ENCODE measurements around the gene ARMCX4.

Gene ARMCX4

GRCh38 chrX:101485212-101485949, at the start of gene ARMCX4:
TSS of gene ARMCX4 (plus strand) at chrX:101485456. CDS start at chrX:101488590, 3,134 bp downstream.
- no peaks in the 10 kb centered on the region for H3K27me3 ChIP-seq (ENCODE audit: control insufficient read depth, low read length)
- no peaks in the 10 kb centered on the region for H3K9me3 ChIP-seq (ENCODE audit: control insufficient read depth, insufficient read depth, low read length)
- no peaks in the 10 kb centered on the region for H3K9me2 ChIP-seq (replicated peaks; ENCODE audit: control insufficient read depth, low read length)
- no peaks in the 10 kb centered on the region for H3K36me3 ChIP-seq (ENCODE audit: control insufficient read depth, low read length)
- H4K20me1 ChIP-seq (ENCODE audit: control insufficient read depth, insufficient read depth, low read depth, low read length): no peaks in the 10 kb centered on the region
- no peak within 1 kb of the TSS for H3K27ac ChIP-seq (ENCODE audit: low read depth, low read length)
- TF ChIP-seq EZH2phosphoT487 (IDR thresholded peaks at IDR 0.05; ENCODE audit: borderline replicate concordance, low read length) (no peak), CTCF (IDR thresholded peaks at IDR 0.05; ENCODE audit: low read depth, low read length, poor library complexity, severe bottlenecking) (no peak)
- no peaks in the 10 kb centered on the region for H3K79me2 ChIP-seq (ENCODE audit: control insufficient read depth, low read length)
- no peaks in the 10 kb centered on the region for H3F3A ChIP-seq (ENCODE audit: control insufficient read depth, insufficient read depth)
- H3K4me1 ChIP-seq (ENCODE audit: control insufficient read depth, low read length): no peaks in the 10 kb centered on the region
- no peak within 1 kb of the TSS for H3K4me3 ChIP-seq (ENCODE audit: low read length)
- no peak within 1 kb of the TSS for H3K4me2 ChIP-seq (ENCODE audit: low read length)

GRCh38 chrX:101442085-101442484, 43.2 kb upstream of the ARMCX4 start:
- Histone ChIP-seq H3K9me3 (ENCODE audit: control insufficient read depth, insufficient read depth, low read length) (no peaks in the 10 kb centered on the region), H3K4me3 (ENCODE audit: low read length) (no peak overlapping the region), H3K4me2 (ENCODE audit: low read length) (no peak overlapping the region), H3K27ac (ENCODE audit: low read depth, low read length) (no peak overlapping the region), H3K79me2 (ENCODE audit: control insufficient read depth, low read length) (no peaks in the 10 kb centered on the region), H3K27me3 (ENCODE audit: control insufficient read depth, low read length) (no peaks in the 10 kb centered on the region), H3K4me1 (ENCODE audit: control insufficient read depth, low read length) (no peaks in the 10 kb centered on the region), H3K9me2 (replicated peaks; ENCODE audit: control insufficient read depth, low read length) (no peaks in the 10 kb centered on the region), H3K36me3 (ENCODE audit: control insufficient read depth, low read length) (no peaks in the 10 kb centered on the region), H3F3A (ENCODE audit: control insufficient read depth, insufficient read depth) (no peaks in the 10 kb centered on the region), H4K20me1 (ENCODE audit: control insufficient read depth, insufficient read depth, low read depth, low read length) (no peaks in the 10 kb centered on the region)
- no peak for TF ChIP-seq CTCF (IDR thresholded peaks at IDR 0.05; ENCODE audit: low read depth, low read length, poor library complexity, severe bottlenecking)
- no peak for TF ChIP-seq EZH2phosphoT487 (IDR thresholded peaks at IDR 0.05; ENCODE audit: borderline replicate concordance, low read length)

DNA sequence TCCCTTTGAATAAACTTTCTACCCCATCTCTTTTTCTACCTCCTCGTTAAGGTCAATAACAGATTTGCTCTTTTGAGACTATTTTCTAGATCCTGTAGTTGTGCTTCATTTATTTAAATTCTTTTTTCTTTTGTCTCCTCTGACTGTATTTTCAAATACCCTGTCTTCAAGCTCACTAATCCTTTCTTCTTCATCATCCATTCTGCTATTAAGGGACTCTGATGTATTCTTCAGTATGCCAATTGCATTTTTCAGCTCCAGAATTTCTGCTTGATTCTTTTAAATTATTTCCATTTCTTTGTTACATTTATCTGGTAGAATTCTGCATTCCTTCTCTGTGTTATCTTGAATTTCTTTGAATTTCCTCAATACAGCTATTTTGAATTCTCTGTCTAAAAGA, 36.0 kb upstream of the ARMCX4 start:
- Histone ChIP-seq H3K9me3 (ENCODE audit: control insufficient read depth, insufficient read depth, low read length) (no peaks in the 10 kb centered on the region), H3K9me2 (replicated peaks; ENCODE audit: control insufficient read depth, low read length) (no peaks in the 10 kb centered on the region), H3K36me3 (ENCODE audit: control insufficient read depth, low read length) (no peaks in the 10 kb centered on the region), H3K4me2 (ENCODE audit: low read length) (no peak overlapping the region), H4K20me1 (ENCODE audit: control insufficient read depth, insufficient read depth, low read depth, low read length) (no peaks in the 10 kb centered on the region), H3F3A (ENCODE audit: control insufficient read depth, insufficient read depth) (no peaks in the 10 kb centered on the region), H3K79me2 (ENCODE audit: control insufficient read depth, low read length) (no peaks in the 10 kb centered on the region), H3K4me1 (ENCODE audit: control insufficient read depth, low read length) (no peaks in the 10 kb centered on the region), H3K27ac (ENCODE audit: low read depth, low read length) (no peak overlapping the region), H3K4me3 (ENCODE audit: low read length) (no peak overlapping the region), H3K27me3 (ENCODE audit: control insufficient read depth, low read length) (no peaks in the 10 kb centered on the region)
- TF ChIP-seq EZH2phosphoT487 (IDR thresholded peaks at IDR 0.05; ENCODE audit: borderline replicate concordance, low read length): no peak
- no peak for TF ChIP-seq CTCF (IDR thresholded peaks at IDR 0.05; ENCODE audit: low read depth, low read length, poor library complexity, severe bottlenecking)
